GM19239 (cell line): ENCODE results near the gene RNLS.

ENCODE experiments used
- DNase-seq: peaks from one replicate; pipeline ENCODE4 v3.0.0; 2011; ENCODE audit warnings: low spot score; ENCODE audit not compliant: insufficient read length
- FAIRE-seq: peaks from 2 replicates; lab custom pipeline; 2011; peaks lifted over from hg19 to GRCh38; lab: Jason Lieb, UNC

The RNLS gene

GRCh38 chr10:88408096-88408495 is 175.0 kb downstream of the RNLS start:
- no peak for DNase-seq
- FAIRE-seq: peak; percentile 18

GRCh38 chr10:88404133-88404532 is 179.0 kb downstream of the RNLS start:
- DNase-seq (no peak), FAIRE-seq (no peak)

GRCh38 chr10:88401671-88402347 is 181.3 kb downstream of the RNLS start:
- FAIRE-seq (peak; percentile 35), DNase-seq (no peak)

- FAIRE-seq (no peak), DNase-seq (no peak)
Observed at GRCh38 chr10:88399240-88399639, 183.9 kb downstream of the RNLS start.

- no peak for FAIRE-seq
- no peak for DNase-seq
Observed at GRCh38 chr10:88395677-88396076, 187.4 kb downstream of the RNLS start.

- FAIRE-seq (peak; percentile 99), DNase-seq (no peak)
Observed at GRCh38 chr10:88392222-88392621, 190.9 kb downstream of the RNLS start.

GRCh38 chr10:88390041-88390440 is 193.1 kb downstream of the RNLS start:
- DNase-seq (no peak), FAIRE-seq (no peak)

GRCh38 chr10:88389456-88389855 is 193.7 kb downstream of the RNLS start:
- FAIRE-seq: no peak
- no peak for DNase-seq

GRCh38 chr10:88388324-88388723 is 194.8 kb downstream of the RNLS start:
- no peak for DNase-seq

GRCh38 chr10:88386821-88387773 is 196.0 kb downstream of the RNLS start:
- no peak for FAIRE-seq
- peak; percentile 9 for DNase-seq

More at GRCh38 chr10:88388324-88388723, 194.8 kb downstream of the RNLS start:
- FAIRE-seq: no peak

- DNase-seq (no peak), FAIRE-seq (no peak)
Observed at GRCh38 chr10:88386204-88386788, 196.8 kb downstream of the RNLS start.

- no peak for DNase-seq
- peak; percentile 100 for FAIRE-seq
Observed at GRCh38 chr10:88385601-88386203, 197.4 kb downstream of the RNLS start.

GRCh38 chr10:88383276-88383675 is 199.8 kb downstream of the RNLS start:
- DNase-seq: no peak
- peak; percentile 88 for FAIRE-seq

GRCh38 chr10:88382699-88383098 is 200.4 kb downstream of the RNLS start:
- FAIRE-seq (peak; percentile 14), DNase-seq (no peak)

GRCh38 chr10:88379575-88379974 is 203.5 kb downstream of the RNLS start:
- FAIRE-seq (peak; percentile 76), DNase-seq (no peak)

GRCh38 chr10:88377510-88377909 is 205.6 kb downstream of the RNLS start:
- no peak for DNase-seq
- no peak for FAIRE-seq

- peak; percentile 45 for FAIRE-seq
Observed at GRCh38 chr10:88374392-88375175, 208.5 kb downstream of the RNLS start.

GRCh38 chr10:88372881-88373592 is 210.1 kb downstream of the RNLS start:
- FAIRE-seq: no peak
- DNase-seq: no peak

More at GRCh38 chr10:88374392-88375175, 208.5 kb downstream of the RNLS start:
- no peak for DNase-seq
